T-cell (primary cell): Measurements from ENCODE around the gene ACACB. TPM values are rescaled to one million over a fixed set of nuclear protein-coding genes. Genes with fewer than 3 reads are reported as not detected.
A peak's percentile ranks its signal among the peaks of the same experiment; 100 is the strongest.

ENCODE experiments used
- ATAC-seq, 4 experiments: fragments of 200-7000 bp in 3 of 4; fragments of 150-1000 bp in 1 of 4; cut with Tn5 transposase; replicated peaks in 1 of 4; 1 replicate in 3 of 4; 2 replicates in 1 of 4; pipeline ENCODE4 v1.10.0; 2021; ENCODE audit warnings: moderate library complexity in 3 of 4, mild to moderate bottlenecking in 2 of 4, moderate number of reproducible peaks in 1 of 4
- CTCF ChIA-PET, 2 donors: fragments of 300-600 bp; sonication (Branson Sonifier 250); formaldehyde crosslinking; loops; one replicate each; lab custom pipeline; 2022; ENCODE audit warnings: antibody characterized with exemption in 2 of 2; lab: Charles Lee
- POLR2A ChIA-PET, 2 donors: fragments of 300-600 bp; sonication (Branson Sonifier 250); formaldehyde crosslinking; loops; one replicate each; lab custom pipeline; 2022; ENCODE audit warnings: antibody characterized with exemption in 2 of 2; lab: Charles Lee
- DNase-seq, 35 experiments: peaks; one replicate each; pipeline versions ENCODE4 v3.0.0 to v3.0.0-alpha.2; 2013 to 2023
- H3K27ac ChIP-seq: one replicate; pipeline ENCODE4 v1.5.1; 2013; ENCODE audit warnings: low read length
- H3K27me3 ChIP-seq, 2 experiments: replicated peaks in 1 of 2; 1 replicate in 1 of 2; 2 replicates in 1 of 2; pipeline versions ENCODE4 v1.6.1 to v1.7.0; 2013; ENCODE audit warnings: low read length in 1 of 2, mixed read lengths in 1 of 2; ENCODE audit not compliant: control insufficient read depth in 2 of 2, insufficient read depth in 2 of 2; ENCODE audit errors: extremely low read depth in 1 of 2
- H3K36me3 ChIP-seq, 2 donors: 1 replicate in 1 of 2; 2 replicates in 1 of 2; pipeline versions ENCODE4 v1.6.1 to v1.7.0; 2013; ENCODE audit warnings: low read length in 1 of 2; ENCODE audit not compliant: control insufficient read depth in 2 of 2, insufficient read depth in 1 of 2; ENCODE audit errors: extremely low read depth in 1 of 2
- H3K4me1 ChIP-seq, 2 experiments: 1 replicate in 1 of 2; 2 replicates in 1 of 2; pipeline versions ENCODE4 v1.6.1 to v1.7.0; 2013; ENCODE audit warnings: low read length in 2 of 2, mixed read lengths in 1 of 2; ENCODE audit not compliant: insufficient read depth in 2 of 2, control insufficient read depth in 1 of 2; ENCODE audit errors: extremely low read depth in 1 of 2
- H3K4me3 ChIP-seq, 2 donors: 1 replicate in 1 of 2; 2 replicates in 1 of 2; pipeline versions ENCODE4 v1.5.1 to v1.7.0; 2013; ENCODE audit warnings: mild to moderate bottlenecking in 2 of 2, low read length in 1 of 2, moderate library complexity in 1 of 2; ENCODE audit not compliant: control insufficient read depth in 1 of 2; ENCODE audit errors: extremely low read depth in 1 of 2
- H3K9me3 ChIP-seq: 2 replicates; pipeline ENCODE4 v1.7.0; 2013
- H3K27ac Mint-ChIP-seq, 2 donors: one replicate each; pipeline ENCODE4 v1.8.0; 2020 to 2021; ENCODE audit warnings: mild to moderate bottlenecking in 2 of 2, mixed read lengths in 2 of 2
- H3K27me3 Mint-ChIP-seq, 2 donors: one replicate each; pipeline ENCODE4 v1.8.0; 2021 to 2022; ENCODE audit warnings: mixed read lengths in 2 of 2
- H3K36me3 Mint-ChIP-seq: one replicate; pipeline ENCODE4 v1.8.0; 2021; ENCODE audit warnings: mixed read lengths
- H3K4me1 Mint-ChIP-seq, 3 donors: one replicate each; pipeline ENCODE4 v1.8.0; 2020 to 2022; ENCODE audit warnings: mixed read lengths in 3 of 3, mild to moderate bottlenecking in 1 of 3
- H3K4me3 Mint-ChIP-seq, 3 donors: one replicate each; pipeline ENCODE4 v1.8.0; 2020 to 2022; ENCODE audit warnings: mild to moderate bottlenecking in 3 of 3, mixed read lengths in 3 of 3, moderate library complexity in 3 of 3
- H3K9me3 Mint-ChIP-seq, 3 donors: one replicate each; pipeline ENCODE4 v1.8.0; 2020 to 2022; ENCODE audit warnings: mixed read lengths in 3 of 3
- WGBS: methylation state at CpG from one replicate; pipeline ENCODE4 v1.1.5; 2013; ENCODE audit warnings: missing lambda C conversion rate; ENCODE audit not compliant: insufficient coverage; 5-methylcytosine and 5-hydroxymethylcytosine counted together
- total RNA-seq, 35 experiments: library from RNA in 6 of 35; stranded (reverse) in 6 of 35; fragments of 120-200 nt in 1 of 35; gene quantifications; one replicate each; pipeline versions ENCODE4 v1.2.1 to v1.2.4 and lab custom pipeline; 2013 to 2026

ACACB gene
- total RNA-seq, 5 donors from 2014 or later (not counting 1 experiment from before 2014, with no cell fraction given): 24.8 to 34.1 (median 32.1) TPM

- Histone ChIP-seq H3K36me3 (peaks cover 3% of the 10 kb centered on the region in 2 donors), H3K4me1 (peaks cover 7 to 46% of the 10 kb centered on the region in 2 experiments), H3K27ac (peak within 1 kb of the TSS; percentile 53), H3K9me3 (no peaks in the 10 kb centered on the region), H3K27me3 (no peaks in the 10 kb centered on the region), H3K4me3 (peak within 1 kb of the TSS; percentile 74 to 85)
- ATAC-seq (peak; percentile 90 to 94 (median 91)), DNase-seq (peak; percentile 91 to 98 (median 96))
- ChIA-PET POLR2A (interaction anchor here in 1 of 2 donors (0.6 kb wide), 1 partner anchor 58 kb away, joined by 4 read pairs; no protein-coding TSS in a partner anchor), CTCF (no interaction called here)
- Mint-ChIP-seq H3K36me3 (peaks cover 16% of the 10 kb centered on the region), H3K4me3 (peak within 1 kb of the TSS; percentile 83 to 86 (median 85)), H3K9me3 (no peaks in the 10 kb centered on the region), H3K4me1 (peaks cover 40 to 43% (median 43%) of the 10 kb centered on the region in 3 donors), H3K27ac (peak within 1 kb of the TSS; percentile 85 to 89), H3K27me3 (no peaks in the 10 kb centered on the region)
- WGBS: 1% methylated on average over 60 of the region's 71 CpGs
Measured at GRCh38 chr12:109097435-109098182, 18.8 kb upstream of the ACACB start, which contains the start of gene UNG. UNG (plus strand) TSS chr12:109097597; CDS start chr12:109097680, 83 bp downstream.

GRCh38 chr12:109098183-109098604, 18.2 kb upstream of the ACACB start:
- peak; percentile 19 to 48 (median 46) for ATAC-seq
- Mint-ChIP-seq H3K4me3 (peak overlapping the region; percentile 83 to 86 (median 85)), H3K4me1 (peaks cover 34 to 38% (median 37%) of the 10 kb centered on the region in 3 donors), H3K9me3 (no peaks in the 10 kb centered on the region), H3K27me3 (no peaks in the 10 kb centered on the region), H3K27ac (peak overlapping the region; percentile 85 to 89), H3K36me3 (peaks cover 18% of the 10 kb centered on the region)
- CTCF ChIA-PET: interaction anchor here in 1 of 2 donors (1.1 kb wide), 1 partner anchor 7 kb away, joined by 3 read pairs; no protein-coding TSS in a partner anchor
- 0% methylated on average over 30 of the region's 32 CpGs for WGBS
- peaks cover 4 to 40% of the 10 kb centered on the region in 2 experiments for H3K4me1 ChIP-seq
- H3K36me3 ChIP-seq: peaks cover 3 to 6% of the 10 kb centered on the region in 2 donors
- no peaks in the 10 kb centered on the region for H3K9me3 ChIP-seq
- POLR2A ChIA-PET: no interaction called here
- H3K4me3 ChIP-seq: peak overlapping the region; percentile 74 to 85
- peak overlapping the region; percentile 53 for H3K27ac ChIP-seq
- no peaks in the 10 kb centered on the region for H3K27me3 ChIP-seq
- DNase-seq: peak in 12 of 35 experiments; percentile 4 to 41 (median 18)

GRCh38 chr12:109098651-109099050, 17.7 kb upstream of the ACACB start:
- ChIA-PET CTCF (interaction anchor here (0.6 to 1.1 kb wide), 2 partner anchors 8 to 216 kb away, joined by 3 read pairs; no protein-coding TSS in a partner anchor), POLR2A (interaction anchor here in 1 of 2 donors (0.6 kb wide), 1 partner anchor 64 kb away, joined by 3 read pairs; no protein-coding TSS in a partner anchor)
- peaks cover 30 to 33% (median 32%) of the 10 kb centered on the region in 3 donors for H3K4me1 Mint-ChIP-seq
- H3K27ac ChIP-seq: peak overlapping the region; percentile 53
- DNase-seq (no peak), ATAC-seq (peak in 1 of 4 experiments; percentile 6)
- H3K4me3 ChIP-seq: peak overlapping the region; percentile 74 to 85
- 38% methylated on average over 2 of the region's 8 CpGs for WGBS
- no peaks in the 10 kb centered on the region for H3K9me3 ChIP-seq
- peaks cover 3 to 10% of the 10 kb centered on the region in 2 donors for H3K36me3 ChIP-seq
- peaks cover 21% of the 10 kb centered on the region for H3K36me3 Mint-ChIP-seq
- no peaks in the 10 kb centered on the region for H3K9me3 Mint-ChIP-seq
- no peaks in the 10 kb centered on the region for H3K27me3 Mint-ChIP-seq
- peaks cover 4 to 36% of the 10 kb centered on the region in 2 experiments for H3K4me1 ChIP-seq
- H3K27ac Mint-ChIP-seq: peak overlapping the region; percentile 85 to 89
- H3K27me3 ChIP-seq: no peaks in the 10 kb centered on the region
- H3K4me3 Mint-ChIP-seq: peak overlapping the region; percentile 83 to 86 (median 85)

- POLR2A ChIA-PET: no interaction called here
- CTCF ChIA-PET: interaction anchor here (0.6 to 1.3 kb wide), 5 partner anchors 9 to 216 kb away, joined by 3 to 5 read pairs (median 3); no protein-coding TSS in a partner anchor
- peak in 2 of 35 experiments; percentile 5 to 37 for DNase-seq
- Histone ChIP-seq H3K36me3 (peaks cover 3 to 17% of the 10 kb centered on the region in 2 donors), H3K27ac (peak overlapping the region; percentile 53), H3K9me3 (no peaks in the 10 kb centered on the region), H3K4me1 (peaks cover 4 to 31% of the 10 kb centered on the region in 2 experiments), H3K27me3 (no peaks in the 10 kb centered on the region), H3K4me3 (peak overlapping the region in 1 of 2 donors; percentile 85)
- no CpG with 5 or more reads among the region's 12 CpGs for WGBS
- Mint-ChIP-seq H3K36me3 (peaks cover 25% of the 10 kb centered on the region), H3K4me3 (peak overlapping the region; percentile 83 to 86 (median 85)), H3K9me3 (no peaks in the 10 kb centered on the region), H3K27ac (peak overlapping the region; percentile 85 to 89), H3K4me1 (peaks cover 26 to 30% (median 27%) of the 10 kb centered on the region in 3 donors), H3K27me3 (no peaks in the 10 kb centered on the region)
- no peak for ATAC-seq
Measured at GRCh38 chr12:109099431-109100020, 16.9 kb upstream of the ACACB start.

- Mint-ChIP-seq H3K27ac (peak overlapping the region in 1 of 2 donors; percentile 89), H3K9me3 (no peaks in the 10 kb centered on the region), H3K4me3 (no peak overlapping the region), H3K27me3 (no peaks in the 10 kb centered on the region), H3K36me3 (peaks cover 33% of the 10 kb centered on the region), H3K4me1 (peaks cover 26 to 32% (median 30%) of the 10 kb centered on the region in 3 donors)
- no peak overlapping the region for H3K27ac ChIP-seq
- POLR2A ChIA-PET: no interaction called here
- H3K27me3 ChIP-seq: no peaks in the 10 kb centered on the region
- no CpG with 5 or more reads among the region's 4 CpGs for WGBS
- H3K9me3 ChIP-seq: no peaks in the 10 kb centered on the region
- peaks cover 4 to 31% of the 10 kb centered on the region in 2 experiments for H3K4me1 ChIP-seq
- CTCF ChIA-PET: interaction anchor here in 1 of 2 donors (0.6 to 1.3 kb wide), 3 partner anchors 11 to 374 kb away, joined by 3 to 11 read pairs (median 4); no protein-coding TSS in a partner anchor
- ATAC-seq: no peak
- peaks cover 3 to 29% of the 10 kb centered on the region in 2 donors for H3K36me3 ChIP-seq
- DNase-seq: no peak
- H3K4me3 ChIP-seq: no peak overlapping the region
Measured at GRCh38 chr12:109100741-109101140, 15.6 kb upstream of the ACACB start.
